ENCODE results near the gene C1orf232. TPM values are rescaled to one million over a fixed set of nuclear protein-coding genes. Genes with fewer than 3 reads are reported as not detected.

The C1orf232 gene
- total and polyA plus RNA-seq, 2 of the 13 experiments (the other 11 are each of a cell fraction or from before 2014, with no cell fraction given) = not detected

DNA sequence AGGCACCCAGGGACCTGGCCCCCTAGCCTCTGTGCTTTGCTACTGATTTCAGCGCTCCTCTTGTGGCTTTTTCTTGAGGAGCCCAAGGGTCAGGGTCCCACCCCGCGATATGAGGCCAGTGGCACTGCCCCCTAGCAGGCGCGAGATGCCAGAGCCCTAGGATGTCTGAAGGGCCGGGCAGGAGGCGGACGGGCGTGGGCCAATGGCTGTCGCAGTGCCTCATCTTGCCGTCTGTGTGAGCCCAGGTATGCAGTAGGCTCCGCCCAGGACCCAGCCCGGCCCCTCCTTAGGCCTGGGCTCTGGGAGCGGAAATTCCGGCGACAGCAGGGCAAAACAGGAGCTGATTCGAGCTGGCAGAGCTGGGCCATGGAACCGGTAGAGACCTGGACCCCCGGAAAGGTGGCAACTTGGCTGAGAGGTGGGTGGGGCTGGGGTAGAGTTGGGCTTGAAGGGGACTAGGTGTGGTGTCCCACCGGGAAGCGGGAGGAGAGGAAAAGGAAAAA is 8.5 kb upstream of the C1orf232 start, which contains the start of gene CNKSR1 (continued):
- peak; percentile 16; the same call in 1 of the 2 replicates for TF ChIP-seq YEATS4 (CRISPR knock-in tag; IDR thresholded peaks at IDR 0.05; ENCODE audit: borderline replicate concordance)
- no peak for TF ChIP-seq POGZ (CRISPR knock-in tag; IDR thresholded peaks at IDR 0.05)
- TF ChIP-seq, protein P1, sequence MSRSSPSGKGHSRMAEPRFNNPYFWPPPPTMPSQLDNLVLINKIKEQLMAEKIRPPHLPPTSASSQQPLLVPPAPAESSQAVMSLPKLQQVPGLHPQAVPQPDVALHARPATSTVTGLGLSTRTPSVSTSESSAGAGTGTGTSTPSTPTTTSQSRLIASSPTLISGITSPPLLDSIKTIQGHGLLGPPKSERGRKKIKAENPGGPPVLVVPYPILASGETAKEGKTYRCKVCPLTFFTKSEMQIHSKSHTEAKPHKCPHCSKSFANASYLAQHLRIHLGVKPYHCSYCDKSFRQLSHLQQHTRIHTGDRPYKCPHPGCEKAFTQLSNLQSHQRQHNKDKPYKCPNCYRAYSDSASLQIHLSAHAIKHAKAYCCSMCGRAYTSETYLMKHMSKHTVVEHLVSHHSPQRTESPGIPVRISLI (CRISPR knock-in tag; IDR thresholded peaks at IDR 0.05; ENCODE audit: borderline replicate concordance) = no peak
- TF ChIP-seq, protein P2, sequence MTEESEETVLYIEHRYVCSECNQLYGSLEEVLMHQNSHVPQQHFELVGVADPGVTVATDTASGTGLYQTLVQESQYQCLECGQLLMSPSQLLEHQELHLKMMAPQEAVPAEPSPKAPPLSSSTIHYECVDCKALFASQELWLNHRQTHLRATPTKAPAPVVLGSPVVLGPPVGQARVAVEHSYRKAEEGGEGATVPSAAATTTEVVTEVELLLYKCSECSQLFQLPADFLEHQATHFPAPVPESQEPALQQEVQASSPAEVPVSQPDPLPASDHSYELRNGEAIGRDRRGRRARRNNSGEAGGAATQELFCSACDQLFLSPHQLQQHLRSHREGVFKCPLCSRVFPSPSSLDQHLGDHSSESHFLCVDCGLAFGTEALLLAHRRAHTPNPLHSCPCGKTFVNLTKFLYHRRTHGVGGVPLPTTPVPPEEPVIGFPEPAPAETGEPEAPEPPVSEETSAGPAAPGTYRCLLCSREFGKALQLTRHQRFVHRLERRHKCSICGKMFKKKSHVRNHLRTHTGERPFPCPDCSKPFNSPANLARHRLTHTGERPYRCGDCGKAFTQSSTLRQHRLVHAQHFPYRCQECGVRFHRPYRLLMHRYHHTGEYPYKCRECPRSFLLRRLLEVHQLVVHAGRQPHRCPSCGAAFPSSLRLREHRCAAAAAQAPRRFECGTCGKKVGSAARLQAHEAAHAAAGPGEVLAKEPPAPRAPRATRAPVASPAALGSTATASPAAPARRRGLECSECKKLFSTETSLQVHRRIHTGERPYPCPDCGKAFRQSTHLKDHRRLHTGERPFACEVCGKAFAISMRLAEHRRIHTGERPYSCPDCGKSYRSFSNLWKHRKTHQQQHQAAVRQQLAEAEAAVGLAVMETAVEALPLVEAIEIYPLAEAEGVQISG (CRISPR knock-in tag; IDR thresholded peaks at IDR 0.05) = peak; percentile 14
- peak; percentile 49 for TF ChIP-seq GABPA (IDR thresholded peaks at IDR 0.05; ENCODE audit: low read depth, low read length)
- TF ChIP-seq GABPA (CRISPR knock-in tag; IDR thresholded peaks at IDR 0.05; ENCODE audit: low read depth) = peak; percentile 86
- TF ChIP-seq, protein P3, sequence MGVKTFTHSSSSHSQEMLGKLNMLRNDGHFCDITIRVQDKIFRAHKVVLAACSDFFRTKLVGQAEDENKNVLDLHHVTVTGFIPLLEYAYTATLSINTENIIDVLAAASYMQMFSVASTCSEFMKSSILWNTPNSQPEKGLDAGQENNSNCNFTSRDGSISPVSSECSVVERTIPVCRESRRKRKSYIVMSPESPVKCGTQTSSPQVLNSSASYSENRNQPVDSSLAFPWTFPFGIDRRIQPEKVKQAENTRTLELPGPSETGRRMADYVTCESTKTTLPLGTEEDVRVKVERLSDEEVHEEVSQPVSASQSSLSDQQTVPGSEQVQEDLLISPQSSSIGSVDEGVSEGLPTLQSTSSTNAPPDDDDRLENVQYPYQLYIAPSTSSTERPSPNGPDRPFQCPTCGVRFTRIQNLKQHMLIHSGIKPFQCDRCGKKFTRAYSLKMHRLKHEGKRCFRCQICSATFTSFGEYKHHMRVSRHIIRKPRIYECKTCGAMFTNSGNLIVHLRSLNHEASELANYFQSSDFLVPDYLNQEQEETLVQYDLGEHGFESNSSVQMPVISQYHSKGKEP (CRISPR knock-in tag; IDR thresholded peaks at IDR 0.05) = no peak
- no peak for TF ChIP-seq NAIF1 (CRISPR knock-in tag; IDR thresholded peaks at IDR 0.05; ENCODE audit: borderline replicate concordance)
- no peak for TF ChIP-seq RBM22 (optimal IDR thresholded peaks at IDR 0.05; ENCODE audit: low read length)
- TF ChIP-seq ARID2 (CRISPR knock-in tag; IDR thresholded peaks at IDR 0.05; ENCODE audit: borderline replicate concordance) = peak; percentile 65; the same call in 1 of the 2 replicates
- 0 out of 2 replicates have a peak, but pooled peaks have one; percentile 41 for TF ChIP-seq ZSCAN21 (CRISPR knock-in tag; IDR thresholded peaks at IDR 0.05; ENCODE audit: borderline replicate concordance)
- TF ChIP-seq CBX1 (IDR thresholded peaks at IDR 0.05; ENCODE audit: low read depth) = no peak
- TF ChIP-seq EEA1 (CRISPR knock-in tag; IDR thresholded peaks at IDR 0.05; ENCODE audit: borderline replicate concordance) = no peak
- TF ChIP-seq DNMT1 (CRISPR knock-in tag; IDR thresholded peaks at IDR 0.05) = no peak
- TF ChIP-seq ZNF343 (CRISPR knock-in tag; IDR thresholded peaks at IDR 0.05) = no peak
- TF ChIP-seq CAMTA2 (CRISPR knock-in tag; IDR thresholded peaks at IDR 0.05; ENCODE audit: borderline replicate concordance) = no peak
- TF ChIP-seq ZNF614 (CRISPR knock-in tag; IDR thresholded peaks at IDR 0.05; ENCODE audit: borderline replicate concordance) = peak; percentile 34; the same call in 1 of the 2 replicates
- TF ChIP-seq MED1 (CRISPR knock-in tag; IDR thresholded peaks at IDR 0.05) = no peak
- TF ChIP-seq MZF1 (CRISPR knock-in tag; IDR thresholded peaks at IDR 0.05; ENCODE audit: borderline replicate concordance) = no peak
- no peak for TF ChIP-seq ZNF703 (CRISPR knock-in tag; IDR thresholded peaks at IDR 0.05; ENCODE audit: borderline replicate concordance)
- TF ChIP-seq, protein P4, sequence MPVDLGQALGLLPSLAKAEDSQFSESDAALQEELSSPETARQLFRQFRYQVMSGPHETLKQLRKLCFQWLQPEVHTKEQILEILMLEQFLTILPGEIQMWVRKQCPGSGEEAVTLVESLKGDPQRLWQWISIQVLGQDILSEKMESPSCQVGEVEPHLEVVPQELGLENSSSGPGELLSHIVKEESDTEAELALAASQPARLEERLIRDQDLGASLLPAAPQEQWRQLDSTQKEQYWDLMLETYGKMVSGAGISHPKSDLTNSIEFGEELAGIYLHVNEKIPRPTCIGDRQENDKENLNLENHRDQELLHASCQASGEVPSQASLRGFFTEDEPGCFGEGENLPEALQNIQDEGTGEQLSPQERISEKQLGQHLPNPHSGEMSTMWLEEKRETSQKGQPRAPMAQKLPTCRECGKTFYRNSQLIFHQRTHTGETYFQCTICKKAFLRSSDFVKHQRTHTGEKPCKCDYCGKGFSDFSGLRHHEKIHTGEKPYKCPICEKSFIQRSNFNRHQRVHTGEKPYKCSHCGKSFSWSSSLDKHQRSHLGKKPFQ (CRISPR knock-in tag; IDR thresholded peaks at IDR 0.05; ENCODE audit: insufficient replicate concordance) = no peak
- TF ChIP-seq, protein P5, sequence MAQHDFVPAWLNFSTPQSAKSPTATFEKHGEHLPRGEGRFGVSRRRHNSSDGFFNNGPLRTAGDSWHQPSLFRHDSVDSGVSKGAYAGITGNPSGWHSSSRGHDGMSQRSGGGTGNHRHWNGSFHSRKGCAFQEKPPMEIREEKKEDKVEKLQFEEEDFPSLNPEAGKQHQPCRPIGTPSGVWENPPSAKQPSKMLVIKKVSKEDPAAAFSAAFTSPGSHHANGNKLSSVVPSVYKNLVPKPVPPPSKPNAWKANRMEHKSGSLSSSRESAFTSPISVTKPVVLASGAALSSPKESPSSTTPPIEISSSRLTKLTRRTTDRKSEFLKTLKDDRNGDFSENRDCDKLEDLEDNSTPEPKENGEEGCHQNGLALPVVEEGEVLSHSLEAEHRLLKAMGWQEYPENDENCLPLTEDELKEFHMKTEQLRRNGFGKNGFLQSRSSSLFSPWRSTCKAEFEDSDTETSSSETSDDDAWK (CRISPR knock-in tag; IDR thresholded peaks at IDR 0.05) = no peak

All from HepG2 (cell line).